ENCODE measurements around the gene AMPH. TPM values are rescaled to one million over a fixed set of nuclear protein-coding genes. Genes with fewer than 3 reads are reported as not detected.

The AMPH gene
- total and polyA plus RNA-seq, 7 donors: 0.23 to 37.9 (median 2.5) TPM

- TF ChIP-seq EP300 (IDR thresholded peaks at IDR 0.05): no peak
- TF ChIP-seq POLR2A (IDR thresholded peaks at IDR 0.05): no peak
- no peak for TF ChIP-seq POLR2AphosphoS5 (IDR thresholded peaks at IDR 0.05)
- TF ChIP-seq, protein P1, sequence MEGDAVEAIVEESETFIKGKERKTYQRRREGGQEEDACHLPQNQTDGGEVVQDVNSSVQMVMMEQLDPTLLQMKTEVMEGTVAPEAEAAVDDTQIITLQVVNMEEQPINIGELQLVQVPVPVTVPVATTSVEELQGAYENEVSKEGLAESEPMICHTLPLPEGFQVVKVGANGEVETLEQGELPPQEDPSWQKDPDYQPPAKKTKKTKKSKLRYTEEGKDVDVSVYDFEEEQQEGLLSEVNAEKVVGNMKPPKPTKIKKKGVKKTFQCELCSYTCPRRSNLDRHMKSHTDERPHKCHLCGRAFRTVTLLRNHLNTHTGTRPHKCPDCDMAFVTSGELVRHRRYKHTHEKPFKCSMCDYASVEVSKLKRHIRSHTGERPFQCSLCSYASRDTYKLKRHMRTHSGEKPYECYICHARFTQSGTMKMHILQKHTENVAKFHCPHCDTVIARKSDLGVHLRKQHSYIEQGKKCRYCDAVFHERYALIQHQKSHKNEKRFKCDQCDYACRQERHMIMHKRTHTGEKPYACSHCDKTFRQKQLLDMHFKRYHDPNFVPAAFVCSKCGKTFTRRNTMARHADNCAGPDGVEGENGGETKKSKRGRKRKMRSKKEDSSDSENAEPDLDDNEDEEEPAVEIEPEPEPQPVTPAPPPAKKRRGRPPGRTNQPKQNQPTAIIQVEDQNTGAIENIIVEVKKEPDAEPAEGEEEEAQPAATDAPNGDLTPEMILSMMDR (IDR thresholded peaks at IDR 0.05): no peak
- Histone ChIP-seq H3K4me3 (no peak overlapping the region), H3K27ac (no peak overlapping the region), H3K36me3 (no peaks in the 10 kb centered on the region), H3K27me3 (no peaks in the 10 kb centered on the region), H3K9me3 (no peaks in the 10 kb centered on the region), H3K4me1 (no peaks in the 10 kb centered on the region)
- WGBS, 2 donors: 41 to 79% methylated on average over 7 of the region's 7 CpGs
- intact Hi-C loops (cut with DNase I): no loop called here
- no peak for DNase-seq
Observed at GRCh38 chr7:38548605-38549004, 82.6 kb downstream of the AMPH start.

DNA sequence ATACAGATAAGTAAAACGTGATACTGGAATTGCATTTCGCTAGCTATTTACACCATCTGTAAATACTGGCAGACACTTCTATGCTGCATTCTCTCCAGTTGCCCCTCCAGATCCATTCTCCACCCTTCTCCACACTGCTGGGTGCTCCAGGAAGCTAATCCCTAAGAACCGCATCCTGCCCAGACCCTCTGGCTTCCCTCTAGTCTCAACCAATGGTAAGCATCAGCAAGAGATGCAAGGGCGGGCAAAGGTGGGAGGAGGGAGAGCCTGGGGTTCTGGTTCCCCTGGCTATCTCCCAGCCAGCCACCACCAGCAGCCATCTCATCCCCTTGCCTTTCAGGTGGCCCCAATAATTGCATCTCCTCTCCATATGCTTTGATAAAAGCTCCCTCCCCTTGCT is 84.4 kb downstream of the AMPH start:
- TF ChIP-seq POLR2A (IDR thresholded peaks at IDR 0.05) (no peak), EP300 (IDR thresholded peaks at IDR 0.05) (no peak), POLR2AphosphoS5 (IDR thresholded peaks at IDR 0.05) (no peak)
- TF ChIP-seq, protein P1 (IDR thresholded peaks at IDR 0.05): no peak
- Histone ChIP-seq H3K36me3 (no peaks in the 10 kb centered on the region), H3K9me3 (no peaks in the 10 kb centered on the region), H3K27me3 (no peaks in the 10 kb centered on the region), H3K4me3 (no peak overlapping the region), H3K4me1 (no peaks in the 10 kb centered on the region), H3K27ac (no peak overlapping the region)
- DNase-seq: no peak
- WGBS, 2 donors: 57 to 93% methylated on average over 4 of the region's 4 CpGs
- intact Hi-C loops (cut with DNase I): no loop called here

DNA sequence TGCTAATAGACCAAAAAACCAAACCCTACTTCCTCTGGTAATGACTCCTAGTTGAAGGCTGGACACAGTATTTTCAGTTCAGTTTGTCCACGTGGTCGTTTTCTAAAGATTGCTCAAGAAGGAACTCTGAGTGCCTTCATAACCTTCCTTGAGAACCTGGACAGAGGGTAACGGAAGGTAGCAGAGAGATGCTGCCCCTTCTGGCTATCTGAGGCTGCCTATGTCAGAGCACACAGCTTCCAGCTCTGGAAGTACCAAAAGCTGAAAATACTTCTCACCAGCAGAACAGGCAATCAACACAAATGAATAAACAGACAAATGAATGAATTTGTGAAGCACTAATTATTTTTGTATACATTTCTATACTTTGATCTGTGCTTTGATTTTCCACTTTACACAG is 85.2 kb downstream of the AMPH start:
- no peak overlapping the region for H3K27ac ChIP-seq
- no peaks in the 10 kb centered on the region for H3K36me3 ChIP-seq
- TF ChIP-seq, protein P1 (IDR thresholded peaks at IDR 0.05): no peak
- no peak for TF ChIP-seq EP300 (IDR thresholded peaks at IDR 0.05)
- no peak for TF ChIP-seq POLR2A (IDR thresholded peaks at IDR 0.05)
- TF ChIP-seq POLR2AphosphoS5 (IDR thresholded peaks at IDR 0.05): no peak
- no peaks in the 10 kb centered on the region for H3K9me3 ChIP-seq
- intact Hi-C loops (cut with DNase I): no loop called here
- H3K4me3 ChIP-seq: no peak overlapping the region
- DNase-seq: no peak
- 66 to 77% methylated on average over 3 of the region's 3 CpGs for WGBS, 2 donors
- H3K4me1 ChIP-seq: no peaks in the 10 kb centered on the region
- no peaks in the 10 kb centered on the region for H3K27me3 ChIP-seq

- TF ChIP-seq EP300 (IDR thresholded peaks at IDR 0.05) (no peak), POLR2AphosphoS5 (IDR thresholded peaks at IDR 0.05) (no peak), POLR2A (IDR thresholded peaks at IDR 0.05) (no peak)
- TF ChIP-seq, protein P1 (IDR thresholded peaks at IDR 0.05): no peak
- DNase-seq: no peak
- Histone ChIP-seq H3K4me1 (no peaks in the 10 kb centered on the region), H3K36me3 (no peaks in the 10 kb centered on the region), H3K4me3 (no peak overlapping the region), H3K27me3 (no peaks in the 10 kb centered on the region), H3K27ac (no peak overlapping the region), H3K9me3 (no peaks in the 10 kb centered on the region)
- intact Hi-C loops (cut with DNase I): no loop called here
- WGBS, 2 donors: 59 to 73% methylated on average over 2 of the region's 2 CpGs
Observed at GRCh38 chr7:38542156-38542555, 89.0 kb downstream of the AMPH start.

GRCh38 chr7:38541440-38541839 is 89.7 kb downstream of the AMPH start:
- no peak overlapping the region for H3K4me3 ChIP-seq
- H3K36me3 ChIP-seq: no peaks in the 10 kb centered on the region
- H3K4me1 ChIP-seq: no peaks in the 10 kb centered on the region
- TF ChIP-seq EP300 (IDR thresholded peaks at IDR 0.05): no peak
- no peak for TF ChIP-seq POLR2AphosphoS5 (IDR thresholded peaks at IDR 0.05)
- TF ChIP-seq, protein P1 (IDR thresholded peaks at IDR 0.05): no peak
- no peak for TF ChIP-seq POLR2A (IDR thresholded peaks at IDR 0.05)
- 25 to 67% methylated on average over 3 of the region's 3 CpGs for WGBS, 2 donors
- H3K9me3 ChIP-seq: no peaks in the 10 kb centered on the region
- H3K27me3 ChIP-seq: no peaks in the 10 kb centered on the region
- no peak for DNase-seq
- intact Hi-C loops (cut with DNase I): no loop called here
- H3K27ac ChIP-seq: no peak overlapping the region
